Medulla oblongata (tissue), 1 donor: ENCODE data around the gene SCN2B.

Experiments used
- DNase-seq: peaks from one replicate; pipeline ENCODE4 v3.0.0-alpha.2; 2015; ENCODE audit errors: extremely low spot score

The SCN2B gene

DNA sequence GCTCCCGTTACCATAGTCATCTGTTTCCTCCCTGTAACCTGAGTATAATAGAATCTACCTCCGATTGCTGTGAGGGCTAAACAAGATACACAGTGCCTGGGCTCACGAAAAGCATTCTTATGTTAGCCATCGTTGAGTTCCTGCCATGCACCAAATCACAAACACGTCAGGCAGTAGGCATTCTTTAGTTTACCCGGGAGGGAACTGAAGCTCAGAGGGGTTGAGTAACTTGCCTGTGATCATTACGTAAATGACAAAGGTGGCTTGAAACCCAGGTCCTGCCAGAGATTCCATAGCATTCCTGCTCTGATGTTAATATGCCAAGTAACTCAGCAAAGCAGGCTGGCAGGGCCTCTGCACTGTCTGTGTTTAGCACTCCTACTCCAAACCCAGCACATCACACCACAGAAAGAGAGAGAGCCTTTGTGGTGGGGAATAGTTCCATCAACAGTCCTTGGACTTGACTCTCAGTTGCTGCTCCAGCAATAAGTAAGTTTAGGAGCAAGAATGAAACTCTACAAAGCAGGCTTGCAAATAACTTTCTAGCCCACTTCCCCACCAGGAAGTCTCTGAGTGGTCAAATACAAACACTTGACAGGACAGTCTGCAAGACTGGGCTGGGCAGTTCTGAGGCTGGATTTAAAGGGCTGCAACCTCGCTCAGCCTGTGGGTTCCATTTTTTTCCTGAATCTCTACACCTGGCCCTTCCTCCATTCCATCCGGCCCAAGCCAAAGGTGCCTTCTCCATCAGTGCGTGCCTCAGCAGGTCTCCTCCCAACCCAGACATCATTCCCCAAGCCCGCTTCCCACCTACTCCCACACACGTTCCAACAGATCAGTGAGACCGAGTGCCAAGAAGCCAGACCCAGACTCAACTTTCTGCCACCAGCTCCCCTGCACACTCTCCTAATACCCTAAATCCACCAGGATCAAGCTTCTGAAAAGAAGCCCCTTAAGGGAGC is 1.1 kb downstream of the SCN2B start:
- DNase-seq, result peak; percentile 27

DNA sequence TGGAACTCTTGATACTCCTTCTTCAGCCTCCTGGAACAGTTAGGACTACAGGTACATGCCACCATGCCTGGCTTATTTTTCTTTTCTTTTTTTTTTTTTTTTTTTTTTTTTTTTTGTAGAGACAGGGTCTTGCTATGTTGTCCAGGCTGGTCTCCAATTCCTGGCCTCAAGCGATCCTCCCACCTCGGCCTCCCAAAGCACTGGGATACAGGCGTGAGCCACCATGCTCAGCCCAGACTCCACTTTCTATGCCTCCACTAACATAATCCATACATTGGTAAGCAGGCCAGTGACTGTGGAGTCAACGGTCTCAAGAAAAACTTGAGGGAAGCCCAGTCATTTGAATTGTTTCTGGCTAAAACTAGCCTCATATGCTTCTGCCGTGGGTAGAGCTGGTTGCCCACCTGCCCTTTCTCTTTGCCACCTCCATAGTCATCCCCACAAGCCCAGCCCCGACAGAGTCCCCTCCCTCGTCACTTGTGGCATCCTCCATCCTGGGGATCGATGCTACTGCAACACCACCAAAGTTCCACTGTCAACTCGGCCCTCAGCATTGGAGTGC is 2.4 kb downstream of the SCN2B start:
- DNase-seq, result no peak

DNA sequence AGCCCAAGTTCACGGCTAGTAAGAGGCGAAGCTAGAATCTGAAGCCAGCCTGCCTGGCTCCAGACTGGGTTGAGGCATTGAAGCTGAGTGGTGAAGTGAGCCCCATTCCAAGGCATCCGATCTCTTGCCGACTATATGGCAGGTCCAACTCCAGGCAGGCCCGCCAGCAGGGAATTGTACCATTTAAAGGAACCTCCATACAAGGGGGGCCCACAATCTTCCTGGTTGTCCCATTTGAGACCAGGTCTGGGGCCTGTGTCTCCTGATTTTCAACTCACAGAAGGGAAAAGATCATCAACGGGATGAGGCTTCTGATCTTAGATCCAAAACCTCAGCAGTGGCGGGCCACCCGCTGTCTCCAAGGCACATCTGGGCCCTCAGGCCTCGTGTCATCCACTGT is 4.1 kb downstream of the SCN2B start:
- DNase-seq, result no peak

DNA sequence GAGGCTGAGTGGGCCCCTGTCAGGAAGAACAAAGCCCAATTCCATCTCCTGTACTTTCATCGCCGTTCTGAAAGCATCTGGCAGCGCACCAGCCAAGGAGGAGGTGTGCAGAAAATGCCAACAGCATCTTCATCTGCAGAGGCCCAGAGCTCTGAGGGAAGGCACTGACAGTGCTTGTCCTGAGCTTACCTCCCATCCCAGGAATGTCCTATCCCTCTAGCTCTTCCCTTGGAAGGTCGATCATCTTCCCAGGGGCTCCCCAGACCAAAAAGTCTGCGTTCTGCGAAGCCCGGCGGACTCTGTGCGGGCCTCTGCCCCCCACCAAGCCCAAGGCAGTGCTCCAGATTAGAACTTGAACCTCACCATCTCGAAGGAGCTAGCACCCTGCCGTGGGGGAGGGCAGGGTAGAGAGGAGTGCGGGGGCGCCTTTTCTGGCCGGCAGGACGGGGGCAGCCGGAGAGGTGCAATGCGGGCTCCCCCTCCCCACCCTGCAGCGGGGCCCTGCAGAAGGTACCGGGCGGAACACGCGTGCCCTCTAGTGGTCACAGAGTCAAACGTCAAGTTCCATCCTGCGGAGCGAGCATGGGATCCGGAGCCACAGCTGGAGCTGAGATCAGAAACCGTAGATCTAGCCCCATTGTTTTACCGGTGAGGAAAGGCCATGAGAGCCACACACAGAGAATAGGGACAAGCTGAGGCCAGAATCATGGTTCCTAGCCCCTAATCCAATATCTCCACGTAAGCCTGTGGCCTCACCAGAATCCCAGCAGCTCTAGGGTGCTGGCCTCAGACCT is 5.0 kb downstream of the SCN2B start:
- DNase-seq, result peak; percentile 91

DNA sequence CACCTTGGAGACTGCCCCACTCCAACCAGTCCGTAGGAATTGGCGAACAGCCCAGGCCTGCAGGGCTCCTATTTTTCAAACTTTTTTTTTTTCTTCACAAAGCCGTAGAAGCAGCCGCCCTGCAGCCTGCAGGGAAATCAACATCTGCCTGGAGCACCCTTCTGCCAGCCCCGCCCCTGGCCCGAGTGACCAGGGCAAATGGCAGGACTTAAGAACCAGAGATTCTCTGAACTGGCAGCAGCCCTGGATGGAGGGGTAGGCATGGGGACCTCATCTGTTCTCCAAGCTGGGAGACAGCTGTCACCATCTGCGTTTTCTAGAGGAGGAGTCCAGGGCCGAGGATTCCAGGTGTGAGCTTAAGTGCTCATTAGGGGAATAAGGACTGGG is 5.6 kb downstream of the SCN2B start:
- DNase-seq, result no peak

DNA sequence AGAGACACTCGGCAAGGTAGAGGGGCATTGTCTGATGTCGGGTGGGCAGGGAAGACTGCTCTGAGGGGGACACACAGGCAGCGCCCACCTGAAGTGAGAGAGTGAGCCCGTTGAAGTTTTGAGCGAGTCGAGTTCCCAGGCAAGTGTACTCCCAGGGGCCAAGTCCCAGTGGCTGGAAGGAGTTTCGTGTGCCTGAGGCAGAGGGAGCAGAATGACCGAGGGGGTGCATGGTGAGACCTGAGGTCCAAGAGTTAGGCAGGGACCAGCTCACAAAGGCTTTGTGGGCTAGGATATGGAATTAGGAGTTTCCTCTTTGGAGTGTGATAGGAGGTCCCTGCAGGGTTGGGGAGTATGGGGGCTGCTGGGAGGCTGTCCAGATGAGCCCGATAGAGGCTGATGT is 6.2 kb downstream of the SCN2B start:
- DNase-seq, result no peak

DNA sequence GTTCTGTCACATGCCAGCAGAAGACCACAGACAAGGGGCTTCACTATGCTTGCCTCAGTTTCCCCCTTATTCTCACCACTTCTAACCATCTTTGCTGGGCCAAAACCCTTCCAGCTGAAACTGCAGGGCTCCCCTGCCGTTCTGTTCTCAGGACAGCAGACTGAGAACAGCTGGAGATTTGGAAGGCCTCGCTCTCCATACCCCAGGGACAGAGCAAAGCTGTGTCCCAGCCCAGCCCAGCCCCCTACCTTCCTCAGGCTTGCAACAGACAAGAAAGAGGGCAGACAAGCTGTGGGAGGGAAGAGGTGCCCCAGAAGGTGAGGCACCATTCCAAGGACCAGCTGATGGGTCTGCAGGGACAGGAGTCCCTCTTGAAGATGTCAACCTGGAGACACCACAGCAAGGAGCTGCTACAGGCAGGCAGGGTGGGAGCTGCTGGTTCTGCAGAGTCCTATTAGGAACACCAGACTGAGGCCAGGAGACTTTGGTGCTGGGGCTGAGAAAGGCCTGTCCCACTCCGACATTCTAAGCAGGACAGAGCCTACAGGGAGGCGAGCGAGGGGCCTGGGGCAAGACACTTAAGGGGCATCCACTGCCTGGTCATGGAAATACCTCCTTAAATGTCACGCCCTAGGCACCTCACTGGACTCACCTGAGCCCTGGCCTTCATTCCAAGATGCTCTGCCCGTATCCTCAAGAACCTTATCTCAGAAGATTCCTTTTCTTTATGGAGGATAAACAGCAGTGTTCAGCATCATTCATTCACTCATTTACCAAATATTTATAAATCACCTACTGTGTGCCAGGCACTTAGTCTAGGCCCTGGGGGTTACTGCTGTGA is 6.9 kb downstream of the SCN2B start:
- DNase-seq, result no peak

DNA sequence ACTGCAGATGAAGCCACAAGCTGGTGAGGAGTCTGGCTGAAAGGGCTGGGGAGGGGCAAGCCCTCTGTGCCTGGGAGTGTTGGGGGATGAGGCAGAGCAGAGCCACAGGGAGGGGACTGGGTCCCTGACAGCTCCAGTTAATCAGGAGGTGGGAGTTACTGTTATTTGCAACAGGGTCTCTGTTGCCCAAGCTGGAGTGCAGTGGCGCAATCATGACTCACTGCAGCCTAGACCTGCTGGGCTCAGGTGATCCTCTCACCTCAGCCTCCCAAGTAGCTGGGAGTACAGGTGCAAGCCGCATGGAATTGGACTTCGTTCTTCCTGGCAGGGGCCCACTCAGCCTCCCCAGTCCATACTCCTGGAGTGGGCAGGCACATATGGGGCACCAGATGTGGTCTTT is 7.7 kb downstream of the SCN2B start:
- DNase-seq, result no peak

DNA sequence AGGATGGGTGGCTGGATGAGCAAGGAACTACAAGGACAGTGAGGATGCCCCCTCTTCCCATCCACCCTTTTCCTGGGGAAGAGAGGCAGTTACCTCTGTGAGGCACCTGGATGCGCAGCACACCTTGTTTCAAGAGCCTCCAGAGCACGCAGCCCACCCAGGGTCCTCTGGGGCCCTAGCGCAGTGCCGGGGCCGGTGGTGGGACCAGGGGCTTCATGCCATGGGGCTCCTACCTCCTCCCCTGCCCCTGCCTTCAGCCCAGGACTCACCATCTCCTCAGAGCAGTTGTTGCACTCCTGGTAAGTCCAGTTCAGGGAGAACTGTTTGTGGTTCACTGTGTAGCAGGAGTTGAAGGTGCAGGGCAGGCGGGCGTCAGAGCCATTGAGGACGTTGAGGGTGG is 8.1 kb downstream of the SCN2B start:
- no peak for DNase-seq

DNA sequence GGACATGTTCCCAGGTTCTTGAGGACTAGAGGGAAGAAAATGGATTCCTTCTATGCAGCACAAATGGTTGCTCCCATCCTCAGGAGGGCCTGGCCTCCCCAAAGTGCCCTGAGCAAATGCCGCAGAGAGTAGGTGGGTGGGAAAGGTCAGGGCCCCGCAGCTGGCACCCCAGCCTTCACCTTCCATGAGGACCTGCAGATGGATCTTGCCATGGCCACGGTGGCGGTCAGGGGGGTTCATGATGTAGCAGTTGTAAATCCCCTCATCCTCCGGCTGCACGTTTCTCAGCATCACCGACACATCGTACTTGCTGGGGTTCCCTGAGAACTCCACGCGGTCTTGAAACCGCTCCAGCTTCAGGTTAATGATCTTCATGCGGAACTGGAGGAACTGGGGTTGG is 8.5 kb downstream of the SCN2B start:
- DNase-seq, result no peak

DNA sequence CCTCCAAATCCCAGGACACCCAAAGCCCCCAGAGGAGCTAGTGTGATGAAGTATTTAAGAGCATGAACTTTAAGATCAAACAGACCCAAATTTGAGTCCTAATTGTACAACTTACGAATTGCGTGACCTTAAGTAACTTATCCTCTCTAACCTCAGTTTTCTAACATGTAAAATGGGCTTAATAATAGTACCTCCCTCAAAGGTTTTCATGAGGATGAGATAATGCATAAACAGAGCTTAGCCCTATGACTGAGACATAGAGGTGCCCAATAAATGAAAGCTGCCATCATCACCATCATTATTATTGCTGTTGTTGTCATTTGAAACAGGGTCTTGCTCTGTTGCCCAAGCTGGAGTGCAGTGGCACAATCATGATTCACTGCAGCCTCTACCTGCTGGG is 9.2 kb downstream of the SCN2B start:
- DNase-seq, result no peak

DNA sequence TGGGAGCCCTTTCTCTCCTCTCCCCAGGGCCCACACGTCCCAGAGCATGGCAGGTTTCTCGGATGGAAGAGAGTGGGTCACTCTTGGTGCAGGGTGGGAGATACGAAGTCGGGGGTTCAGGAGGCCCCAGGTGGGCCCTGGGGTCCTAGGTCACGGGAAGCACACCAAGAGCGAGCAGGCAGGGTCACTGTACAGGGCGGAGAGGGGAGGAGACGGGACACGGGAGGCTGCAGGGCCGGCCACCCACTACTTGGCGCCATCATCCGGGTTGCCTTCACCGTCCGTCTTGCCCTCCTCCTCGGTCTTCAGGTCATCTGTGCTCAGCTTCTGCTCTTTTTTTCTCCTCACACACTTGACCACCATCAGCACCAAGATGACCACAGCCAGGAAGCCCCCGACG is 9.8 kb downstream of the SCN2B start:
- DNase-seq, result no peak

DNA sequence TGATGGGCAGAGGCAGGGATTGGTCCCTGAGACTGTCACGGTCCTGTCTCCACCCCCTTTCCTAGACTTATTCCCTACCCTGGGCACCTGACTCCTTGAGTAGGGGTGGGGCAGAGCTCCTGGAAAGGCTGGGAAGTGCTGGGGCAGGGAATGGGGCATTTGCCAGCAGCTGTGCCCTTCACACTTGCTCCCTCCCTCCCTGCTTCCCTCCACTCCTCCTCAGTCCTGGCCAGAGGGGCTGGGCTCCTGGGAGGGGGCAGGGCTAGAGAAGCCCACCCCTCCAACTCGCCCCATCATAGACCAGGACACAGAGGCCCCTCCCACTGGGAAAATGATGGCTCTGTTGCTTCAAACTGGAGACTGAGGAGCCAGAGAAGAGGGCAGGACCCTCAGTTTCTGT is 11.6 kb downstream of the SCN2B start:
- no peak for DNase-seq

DNA sequence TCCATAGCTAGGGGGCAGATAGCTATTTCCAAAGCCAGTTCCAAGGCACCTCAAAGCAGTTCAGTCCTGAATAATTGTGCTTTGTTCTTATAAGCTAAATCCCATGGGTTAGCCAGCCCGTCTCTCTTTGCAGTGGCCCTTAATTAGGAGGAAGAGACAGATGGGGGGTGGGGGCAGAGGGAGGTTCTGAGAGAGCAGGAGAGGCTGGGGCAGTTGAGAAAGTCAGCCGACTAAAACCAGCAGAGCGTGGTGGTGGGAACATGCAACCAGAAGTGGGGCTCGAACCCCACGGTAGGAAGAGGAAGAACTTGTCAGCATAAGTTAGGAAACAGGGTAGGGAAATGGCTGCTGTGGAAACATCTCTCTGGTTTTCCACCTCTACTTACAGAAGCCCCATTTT is 12.9 kb downstream of the SCN2B start:
- DNase-seq, result no peak

DNA sequence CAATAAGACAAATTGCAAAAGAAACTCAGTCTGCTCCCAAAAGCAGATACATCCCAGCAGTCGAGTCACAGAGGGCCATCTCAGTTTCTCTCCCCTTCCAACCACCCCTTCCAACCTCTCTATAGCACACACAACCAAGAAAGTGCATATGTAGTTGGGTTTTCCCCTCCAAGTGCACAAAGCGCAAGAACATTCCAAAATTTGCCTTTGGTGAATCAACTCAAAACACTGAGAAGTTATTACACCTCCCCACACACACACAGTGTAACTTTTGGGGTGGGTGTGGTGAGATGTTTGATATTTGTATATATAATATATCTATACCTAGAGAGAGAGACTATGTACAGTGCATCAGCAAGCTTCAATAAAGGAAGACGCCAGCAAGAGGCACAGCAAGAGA is 13.6 kb downstream of the SCN2B start:
- DNase-seq, result no peak

DNA sequence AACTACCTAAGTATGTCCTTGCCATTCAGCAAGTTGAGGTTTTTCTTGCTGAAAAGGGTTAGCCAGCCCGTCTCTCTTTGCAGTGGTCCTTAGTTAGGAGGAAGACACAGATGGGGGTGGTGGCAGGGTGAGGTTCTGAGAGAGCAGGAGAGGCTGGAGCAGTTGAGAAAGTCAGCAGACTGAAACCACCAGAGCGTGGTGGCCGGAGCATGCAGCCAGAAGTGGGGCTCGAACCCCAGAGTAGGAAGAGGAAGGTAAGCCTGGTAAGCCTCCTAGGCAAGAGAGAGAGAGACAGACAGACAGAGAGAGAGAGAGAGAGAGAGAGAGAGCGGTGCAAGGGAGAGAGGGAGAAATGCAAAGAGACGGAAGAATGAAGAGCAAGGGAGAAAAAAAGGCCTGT is 14.7 kb downstream of the SCN2B start:
- no peak for DNase-seq

DNA sequence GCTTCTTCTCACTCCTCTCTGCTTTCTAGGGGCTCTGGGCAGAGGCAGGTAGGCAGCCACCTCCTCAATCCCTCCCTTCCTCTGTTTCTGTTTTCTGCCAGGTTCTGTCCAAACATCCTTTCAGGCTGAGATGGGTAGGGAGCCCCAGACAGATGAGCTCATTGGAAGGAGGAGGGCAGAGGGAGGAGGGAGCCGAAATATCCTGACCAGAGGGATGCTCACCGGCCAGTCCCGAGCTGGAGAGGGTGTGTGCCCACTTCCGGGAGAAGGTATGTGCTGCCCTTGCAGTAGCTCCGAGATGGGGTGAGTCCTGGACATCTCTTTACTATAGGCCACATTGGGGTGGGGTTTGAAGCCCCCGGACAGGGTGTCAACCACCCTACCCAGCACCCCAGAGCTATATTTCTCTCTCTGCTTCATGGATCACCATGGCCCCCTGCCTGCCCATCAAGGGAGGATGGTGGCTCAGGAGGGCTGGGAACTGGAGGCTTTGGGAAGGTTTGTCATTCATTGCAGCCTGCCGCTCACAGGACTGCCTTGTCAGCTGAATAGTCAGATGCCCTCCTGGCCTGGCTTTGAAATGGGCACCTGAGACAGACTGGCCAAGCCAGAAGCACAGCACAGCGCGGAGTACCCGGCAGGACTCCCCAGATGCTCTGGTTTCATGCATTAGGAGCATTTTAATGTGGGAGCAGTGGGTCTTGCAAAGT is 19.1 kb downstream of the SCN2B start:
- DNase-seq, result no peak

DNA sequence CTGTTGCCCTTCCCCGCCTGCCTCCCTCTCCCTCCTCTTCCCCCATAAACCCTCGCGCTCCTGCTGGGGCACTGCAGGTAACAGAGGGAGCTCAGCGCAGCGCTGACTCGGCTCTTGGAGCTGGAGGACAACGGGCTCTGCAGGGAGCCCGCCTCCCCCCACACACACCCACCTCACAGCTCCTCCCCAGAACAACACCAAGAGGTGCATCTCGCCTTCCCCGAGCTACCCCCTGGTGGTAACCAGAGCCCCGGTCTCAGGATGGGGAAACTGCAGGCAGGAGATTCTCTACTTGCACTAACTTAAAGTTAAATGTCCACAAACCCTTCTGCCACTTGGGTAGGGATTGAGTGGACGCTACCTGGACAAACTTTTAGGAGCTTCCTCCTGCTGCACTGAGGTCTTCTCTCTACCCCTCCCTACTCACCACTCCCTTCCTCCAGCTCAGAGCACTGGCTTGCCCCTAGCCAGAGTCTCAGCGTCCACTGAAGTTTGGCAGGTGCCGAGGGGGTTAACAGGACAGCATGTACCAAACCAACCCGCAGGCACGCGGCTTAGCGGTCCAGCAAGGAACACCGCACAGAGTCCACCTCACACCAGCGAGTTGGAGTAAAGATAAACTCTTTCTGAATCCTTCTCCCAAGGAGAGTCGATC is 19.8 kb downstream of the SCN2B start:
- no peak for DNase-seq

DNA sequence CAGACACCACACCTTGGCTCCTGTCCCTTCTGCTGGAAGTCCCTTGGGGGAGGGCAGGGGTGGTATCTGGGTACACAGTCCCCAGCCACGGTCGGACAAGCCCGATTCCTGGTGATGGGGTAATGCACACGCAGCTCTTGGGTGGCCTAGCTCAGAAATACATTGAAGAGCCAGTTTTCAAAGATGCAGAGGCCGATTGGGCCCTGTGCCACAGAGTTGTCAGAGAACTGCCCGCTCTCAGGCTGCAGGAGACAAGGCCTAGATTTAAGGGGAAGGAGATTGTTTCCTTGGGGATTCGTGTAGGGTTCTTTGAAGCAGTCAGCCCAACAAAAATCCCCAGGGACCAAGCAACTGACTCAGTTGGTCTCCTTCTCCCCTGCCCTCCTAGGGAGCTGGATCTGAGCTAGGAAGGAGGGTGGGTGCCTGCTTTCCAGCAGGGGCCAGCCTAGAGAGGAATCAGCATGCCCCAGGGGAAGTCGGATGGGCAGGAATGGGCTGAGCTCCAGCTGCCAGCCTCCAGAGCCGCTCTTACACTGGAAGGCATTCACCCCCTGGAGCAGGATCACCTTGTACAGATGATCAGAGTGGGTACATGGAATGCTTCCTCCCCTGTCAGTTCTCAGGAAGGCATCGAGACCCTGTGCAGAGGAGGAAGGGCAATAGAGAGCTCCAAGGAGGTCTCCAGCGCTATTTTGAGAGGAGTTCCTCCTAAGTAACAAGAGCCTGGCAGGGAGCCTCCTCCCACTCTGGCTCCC is 20.5 kb downstream of the SCN2B start:
- no peak for DNase-seq

DNA sequence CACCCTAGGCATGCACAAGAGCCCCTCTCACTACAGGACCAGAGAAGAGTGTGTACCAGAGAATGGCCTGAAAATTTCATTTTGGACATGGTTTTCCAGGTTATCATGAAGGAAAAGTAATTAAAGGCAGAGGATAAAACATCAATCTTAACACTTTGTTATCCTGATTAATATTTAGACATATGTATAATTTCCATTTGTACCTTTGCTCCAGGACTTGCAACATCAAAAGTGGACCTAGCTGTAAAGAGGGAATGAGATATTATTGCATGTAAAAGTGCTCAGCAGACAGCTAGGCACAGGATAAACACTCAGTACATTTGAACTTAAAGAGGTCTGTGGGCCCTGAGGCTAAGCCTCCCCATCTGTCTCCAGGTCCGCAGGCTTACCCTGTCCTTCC is 21.8 kb downstream of the SCN2B start:
- DNase-seq, result no peak
